T-cell (primary cell): ENCODE measurements around the gene TSPAN13. TPM values are rescaled to one million over a fixed set of nuclear protein-coding genes. Genes with fewer than 3 reads are reported as not detected.

ENCODE experiments used
- ATAC-seq, 4 experiments: fragments of 200-7000 bp in 3 of 4; fragments of 150-1000 bp in 1 of 4; cut with Tn5 transposase; replicated peaks in 1 of 4; 1 replicate in 3 of 4; 2 replicates in 1 of 4; pipeline ENCODE4 v1.10.0; 2021; ENCODE audit warnings: moderate library complexity in 3 of 4, mild to moderate bottlenecking in 2 of 4, moderate number of reproducible peaks in 1 of 4
- CTCF ChIA-PET, 2 donors: fragments of 300-600 bp; sonication (Branson Sonifier 250); formaldehyde crosslinking; loops; one replicate each; lab custom pipeline; 2022; ENCODE audit warnings: antibody characterized with exemption in 2 of 2; lab: Charles Lee
- POLR2A ChIA-PET, 2 donors: fragments of 300-600 bp; sonication (Branson Sonifier 250); formaldehyde crosslinking; loops; one replicate each; lab custom pipeline; 2022; ENCODE audit warnings: antibody characterized with exemption in 2 of 2; lab: Charles Lee
- DNase-seq, 35 experiments: peaks; one replicate each; pipeline versions ENCODE4 v3.0.0 to v3.0.0-alpha.2; 2013 to 2023
- H3K27ac ChIP-seq: one replicate; pipeline ENCODE4 v1.5.1; 2013; ENCODE audit warnings: low read length
- H3K27me3 ChIP-seq, 2 experiments: replicated peaks in 1 of 2; 1 replicate in 1 of 2; 2 replicates in 1 of 2; pipeline versions ENCODE4 v1.6.1 to v1.7.0; 2013; ENCODE audit warnings: low read length in 1 of 2, mixed read lengths in 1 of 2; ENCODE audit not compliant: control insufficient read depth in 2 of 2, insufficient read depth in 2 of 2; ENCODE audit errors: extremely low read depth in 1 of 2
- H3K36me3 ChIP-seq, 2 donors: 1 replicate in 1 of 2; 2 replicates in 1 of 2; pipeline versions ENCODE4 v1.6.1 to v1.7.0; 2013; ENCODE audit warnings: low read length in 1 of 2; ENCODE audit not compliant: control insufficient read depth in 2 of 2, insufficient read depth in 1 of 2; ENCODE audit errors: extremely low read depth in 1 of 2
- H3K4me1 ChIP-seq, 2 experiments: 1 replicate in 1 of 2; 2 replicates in 1 of 2; pipeline versions ENCODE4 v1.6.1 to v1.7.0; 2013; ENCODE audit warnings: low read length in 2 of 2, mixed read lengths in 1 of 2; ENCODE audit not compliant: insufficient read depth in 2 of 2, control insufficient read depth in 1 of 2; ENCODE audit errors: extremely low read depth in 1 of 2
- H3K4me3 ChIP-seq, 2 donors: 1 replicate in 1 of 2; 2 replicates in 1 of 2; pipeline versions ENCODE4 v1.5.1 to v1.7.0; 2013; ENCODE audit warnings: mild to moderate bottlenecking in 2 of 2, low read length in 1 of 2, moderate library complexity in 1 of 2; ENCODE audit not compliant: control insufficient read depth in 1 of 2; ENCODE audit errors: extremely low read depth in 1 of 2
- H3K9me3 ChIP-seq: 2 replicates; pipeline ENCODE4 v1.7.0; 2013
- H3K27ac Mint-ChIP-seq, 2 donors: one replicate each; pipeline ENCODE4 v1.8.0; 2020 to 2021; ENCODE audit warnings: mild to moderate bottlenecking in 2 of 2, mixed read lengths in 2 of 2
- H3K27me3 Mint-ChIP-seq, 2 donors: one replicate each; pipeline ENCODE4 v1.8.0; 2021 to 2022; ENCODE audit warnings: mixed read lengths in 2 of 2
- H3K36me3 Mint-ChIP-seq: one replicate; pipeline ENCODE4 v1.8.0; 2021; ENCODE audit warnings: mixed read lengths
- H3K4me1 Mint-ChIP-seq, 3 donors: one replicate each; pipeline ENCODE4 v1.8.0; 2020 to 2022; ENCODE audit warnings: mixed read lengths in 3 of 3, mild to moderate bottlenecking in 1 of 3
- H3K4me3 Mint-ChIP-seq, 3 donors: one replicate each; pipeline ENCODE4 v1.8.0; 2020 to 2022; ENCODE audit warnings: mild to moderate bottlenecking in 3 of 3, mixed read lengths in 3 of 3, moderate library complexity in 3 of 3
- H3K9me3 Mint-ChIP-seq, 3 donors: one replicate each; pipeline ENCODE4 v1.8.0; 2020 to 2022; ENCODE audit warnings: mixed read lengths in 3 of 3
- WGBS: methylation state at CpG from one replicate; pipeline ENCODE4 v1.1.5; 2013; ENCODE audit warnings: missing lambda C conversion rate; ENCODE audit not compliant: insufficient coverage; 5-methylcytosine and 5-hydroxymethylcytosine counted together
- total RNA-seq, 35 experiments: library from RNA in 6 of 35; stranded (reverse) in 6 of 35; fragments of 120-200 nt in 1 of 35; gene quantifications; one replicate each; pipeline versions ENCODE4 v1.2.1 to v1.2.4 and lab custom pipeline; 2013 to 2026

Gene TSPAN13
- total RNA-seq, 5 donors from 2014 or later (not counting 1 experiment from before 2014, with no cell fraction given): 0.73 to 2.0 (median 0.98) TPM

DNA sequence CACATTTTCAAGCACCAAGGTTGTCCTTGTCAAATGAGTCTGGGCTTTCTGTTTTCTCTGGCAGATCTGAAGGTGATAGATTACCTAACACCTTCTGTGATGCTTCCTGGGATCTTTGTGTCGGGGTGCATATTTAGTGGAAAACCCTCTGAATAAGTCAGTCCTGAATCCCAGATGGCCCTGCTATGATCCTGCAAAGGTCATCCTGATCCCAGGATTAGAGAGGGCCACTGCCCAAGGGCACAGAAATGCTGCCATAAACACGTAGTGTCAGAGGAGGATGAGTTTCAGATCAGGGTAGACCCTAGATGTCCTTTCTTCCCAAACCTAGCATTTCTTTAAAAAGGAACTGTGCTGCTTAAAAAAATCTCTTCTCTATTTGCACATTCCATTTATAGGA is 32.3 kb downstream of the TSPAN13 start:
- no peaks in the 10 kb centered on the region for H3K9me3 Mint-ChIP-seq
- WGBS: 80% methylated on average over 1 of the region's 2 CpGs
- H3K36me3 Mint-ChIP-seq: no peaks in the 10 kb centered on the region
- H3K9me3 ChIP-seq: no peaks in the 10 kb centered on the region
- no peak for DNase-seq
- no peaks in the 10 kb centered on the region for H3K36me3 ChIP-seq
- H3K4me1 ChIP-seq: no peaks in the 10 kb centered on the region
- no peaks in the 10 kb centered on the region for H3K4me1 Mint-ChIP-seq
- ATAC-seq: no peak
- no peaks in the 10 kb centered on the region for H3K27me3 Mint-ChIP-seq
- ChIA-PET CTCF (no interaction called here), POLR2A (no interaction called here)
- no peak overlapping the region for H3K27ac ChIP-seq
- no peak overlapping the region for H3K27ac Mint-ChIP-seq
- no peak overlapping the region for H3K4me3 Mint-ChIP-seq
- no peak overlapping the region for H3K4me3 ChIP-seq
- H3K27me3 ChIP-seq: peaks cover 0 to 3% of the 10 kb centered on the region in 2 experiments

DNA sequence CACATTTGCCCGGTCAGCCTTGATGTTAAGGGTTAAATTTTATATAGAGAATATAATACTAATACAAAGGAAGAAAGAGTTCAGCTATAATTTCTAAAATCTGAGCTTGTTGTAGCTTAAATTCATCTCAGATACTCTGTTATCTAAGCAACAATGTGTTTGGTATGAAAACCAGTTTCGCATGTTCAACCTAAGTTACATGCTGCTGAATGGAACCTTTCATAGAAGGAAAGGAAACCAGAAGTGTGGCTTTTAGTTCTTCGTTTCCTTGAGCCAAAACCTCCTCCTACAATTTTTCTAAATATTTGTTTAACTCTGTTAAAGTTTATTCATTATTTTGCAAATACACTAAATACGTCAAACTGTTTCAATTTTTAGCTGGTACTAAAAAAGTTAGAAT is 32.7 kb downstream of the TSPAN13 start:
- WGBS: no CpG with 5 or more reads among the region's 4 CpGs
- DNase-seq (no peak), ATAC-seq (no peak)
- Histone ChIP-seq H3K4me3 (no peak overlapping the region), H3K27ac (no peak overlapping the region), H3K27me3 (peaks cover 0 to 3% of the 10 kb centered on the region in 2 experiments), H3K4me1 (no peaks in the 10 kb centered on the region), H3K9me3 (no peaks in the 10 kb centered on the region), H3K36me3 (no peaks in the 10 kb centered on the region)
- H3K27me3 Mint-ChIP-seq: peaks cover 0 to under 1% of the 10 kb centered on the region in 2 donors
- H3K4me3 Mint-ChIP-seq: no peak overlapping the region
- no peaks in the 10 kb centered on the region for H3K36me3 Mint-ChIP-seq
- POLR2A ChIA-PET: no interaction called here
- no peaks in the 10 kb centered on the region for H3K4me1 Mint-ChIP-seq
- CTCF ChIA-PET: no interaction called here
- H3K9me3 Mint-ChIP-seq: no peaks in the 10 kb centered on the region
- H3K27ac Mint-ChIP-seq: no peak overlapping the region

DNA sequence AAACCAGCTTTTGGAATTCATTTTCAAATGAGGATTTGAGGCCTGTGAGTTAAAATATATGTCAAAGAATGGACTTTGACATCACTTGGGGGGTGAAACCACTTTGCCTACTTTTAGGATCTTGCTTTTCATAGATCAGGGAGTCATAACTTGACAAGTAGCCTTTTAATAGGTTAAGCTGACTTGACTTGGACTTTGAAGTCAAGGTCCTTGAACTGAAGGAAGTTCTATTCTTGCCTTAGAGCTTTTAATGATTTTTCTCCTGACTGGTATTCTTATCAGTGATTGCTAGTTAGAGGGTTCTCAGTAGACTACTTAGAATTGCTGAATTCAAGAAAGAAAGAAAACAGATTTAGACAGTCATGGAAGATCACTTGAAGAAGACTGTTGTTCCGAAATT is 33.6 kb downstream of the TSPAN13 start:
- Mint-ChIP-seq H3K9me3 (no peaks in the 10 kb centered on the region), H3K27me3 (peaks cover 0 to 7% of the 10 kb centered on the region in 2 donors), H3K4me1 (no peaks in the 10 kb centered on the region), H3K36me3 (no peaks in the 10 kb centered on the region), H3K27ac (no peak overlapping the region), H3K4me3 (no peak overlapping the region)
- no peak overlapping the region for H3K27ac ChIP-seq
- DNase-seq: no peak
- peaks cover 0 to 3% of the 10 kb centered on the region in 2 experiments for H3K27me3 ChIP-seq
- no peaks in the 10 kb centered on the region for H3K36me3 ChIP-seq
- no peak overlapping the region for H3K4me3 ChIP-seq
- ATAC-seq: no peak
- ChIA-PET POLR2A (no interaction called here), CTCF (no interaction called here)
- no peaks in the 10 kb centered on the region for H3K4me1 ChIP-seq
- whole genome bisulfite sequencing: no CpG with 5 or more reads among the region's 1 CpG
- H3K9me3 ChIP-seq: no peaks in the 10 kb centered on the region

DNA sequence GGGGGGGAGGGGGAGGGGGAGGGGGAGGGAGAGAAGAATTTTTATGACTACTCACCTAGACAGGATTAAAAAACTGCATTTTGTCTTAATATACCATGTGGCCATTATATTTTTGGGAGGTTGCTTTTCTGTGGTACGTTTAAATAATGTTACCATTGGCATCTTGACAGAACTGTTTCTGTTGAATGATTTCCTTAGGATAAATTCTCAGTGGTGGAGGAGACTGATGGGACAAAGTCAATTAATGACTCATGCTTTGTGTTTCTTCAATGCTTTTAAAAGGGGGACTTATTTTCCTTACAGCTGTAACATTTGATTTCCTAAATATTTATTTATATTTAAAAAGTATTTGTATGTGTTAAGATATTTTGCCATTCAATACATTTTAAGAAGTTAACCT is 37.5 kb downstream of the TSPAN13 start:
- H3K9me3 Mint-ChIP-seq: no peaks in the 10 kb centered on the region
- DNase-seq: no peak
- CTCF ChIA-PET: no interaction called here
- POLR2A ChIA-PET: no interaction called here
- no peaks in the 10 kb centered on the region for H3K4me1 Mint-ChIP-seq
- Histone ChIP-seq H3K4me1 (no peaks in the 10 kb centered on the region), H3K27me3 (peaks cover 0 to 3% of the 10 kb centered on the region in 2 experiments), H3K9me3 (no peaks in the 10 kb centered on the region), H3K4me3 (no peak overlapping the region), H3K27ac (no peak overlapping the region), H3K36me3 (no peaks in the 10 kb centered on the region)
- H3K27ac Mint-ChIP-seq: no peak overlapping the region
- no peak overlapping the region for H3K4me3 Mint-ChIP-seq
- no peak for ATAC-seq
- no CpG with 5 or more reads among the region's 1 CpG for WGBS
- no peaks in the 10 kb centered on the region for H3K36me3 Mint-ChIP-seq
- H3K27me3 Mint-ChIP-seq: peaks cover 8 to 17% of the 10 kb centered on the region in 2 donors

DNA sequence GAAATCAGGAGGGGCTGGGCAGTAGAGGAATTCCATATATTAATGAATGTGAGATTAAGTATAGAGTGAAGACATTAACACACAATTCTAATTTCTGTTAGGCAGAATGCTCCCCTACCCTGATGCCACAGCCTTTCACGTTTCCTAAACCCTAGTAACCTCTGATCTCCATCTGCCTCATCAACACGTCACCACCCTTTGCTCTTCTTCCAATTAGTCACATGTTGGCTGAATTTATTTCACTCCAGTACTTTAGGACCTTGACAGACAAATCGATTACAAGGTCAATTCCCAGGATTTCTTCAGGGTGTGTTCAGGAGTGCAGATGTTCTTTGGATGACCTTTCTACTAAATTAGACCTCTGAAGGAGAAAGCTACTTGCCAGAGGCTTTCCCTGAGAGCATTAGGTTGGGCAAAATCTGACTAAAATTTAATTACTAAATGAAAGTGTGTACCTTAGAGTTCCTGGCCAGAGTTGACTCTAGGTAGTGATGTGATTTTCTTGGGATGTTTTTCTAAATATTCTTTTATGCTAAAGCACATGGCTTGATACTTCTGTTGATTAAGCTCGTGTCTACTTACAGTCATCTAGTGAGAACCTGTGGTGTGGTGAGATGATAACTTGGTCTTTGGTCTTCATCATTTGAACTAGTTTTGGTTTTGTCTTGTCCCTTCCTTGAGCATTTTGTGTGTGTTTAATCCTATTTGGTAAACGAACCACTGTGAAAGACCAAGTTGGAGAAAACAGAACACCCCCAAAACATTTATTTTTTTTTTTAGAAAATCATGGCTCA is 38.5 kb downstream of the TSPAN13 start:
- no peak overlapping the region for H3K4me3 ChIP-seq
- H3K4me1 Mint-ChIP-seq: no peaks in the 10 kb centered on the region
- H3K36me3 Mint-ChIP-seq: no peaks in the 10 kb centered on the region
- CTCF ChIA-PET: no interaction called here
- H3K4me3 Mint-ChIP-seq: no peak overlapping the region
- H3K27ac Mint-ChIP-seq: no peak overlapping the region
- H3K27me3 ChIP-seq: peaks cover 0 to 3% of the 10 kb centered on the region in 2 experiments
- H3K9me3 ChIP-seq: no peaks in the 10 kb centered on the region
- 54% methylated on average over 3 of the region's 5 CpGs for WGBS
- no peak for DNase-seq
- H3K4me1 ChIP-seq: no peaks in the 10 kb centered on the region
- H3K9me3 Mint-ChIP-seq: no peaks in the 10 kb centered on the region
- POLR2A ChIA-PET: no interaction called here
- H3K27me3 Mint-ChIP-seq: peaks cover 12 to 17% of the 10 kb centered on the region in 2 donors
- no peak overlapping the region for H3K27ac ChIP-seq
- H3K36me3 ChIP-seq: no peaks in the 10 kb centered on the region
- ATAC-seq: no peak

DNA sequence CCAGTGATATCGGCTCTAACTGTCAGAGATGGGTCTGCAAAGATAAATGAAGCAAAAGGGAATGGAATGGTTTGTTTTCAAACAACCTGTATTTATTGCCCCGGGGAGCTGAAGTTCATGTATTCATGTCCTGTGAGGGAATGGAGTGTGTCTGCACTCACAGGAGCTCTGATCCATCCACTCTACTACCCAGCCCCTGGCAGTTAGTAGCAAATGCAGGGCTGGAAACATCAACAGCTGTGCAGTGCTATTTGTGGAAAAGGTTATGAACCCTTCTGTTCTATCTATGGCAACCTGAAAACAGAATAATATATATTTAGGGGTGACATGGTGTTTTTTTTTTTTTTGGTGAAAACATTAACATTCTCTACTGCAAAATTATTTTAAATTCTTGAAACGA is 41.4 kb downstream of the TSPAN13 start:
- WGBS: 100% methylated on average over 1 of the region's 3 CpGs
- H3K4me3 Mint-ChIP-seq: no peak overlapping the region
- DNase-seq: no peak
- no peaks in the 10 kb centered on the region for H3K4me1 ChIP-seq
- peaks cover 12 to 17% of the 10 kb centered on the region in 2 donors for H3K27me3 Mint-ChIP-seq
- no peaks in the 10 kb centered on the region for H3K36me3 ChIP-seq
- H3K9me3 ChIP-seq: no peaks in the 10 kb centered on the region
- H3K4me1 Mint-ChIP-seq: no peaks in the 10 kb centered on the region
- peaks cover 0 to 3% of the 10 kb centered on the region in 2 experiments for H3K27me3 ChIP-seq
- no peak overlapping the region for H3K4me3 ChIP-seq
- H3K27ac ChIP-seq: no peak overlapping the region
- H3K36me3 Mint-ChIP-seq: no peaks in the 10 kb centered on the region
- ChIA-PET POLR2A (no interaction called here), CTCF (no interaction called here)
- no peak for ATAC-seq
- H3K9me3 Mint-ChIP-seq: no peaks in the 10 kb centered on the region
- H3K27ac Mint-ChIP-seq: no peak overlapping the region
